ENCODE measurements around the gene KCNQ5. TPM values are rescaled to one million over a fixed set of nuclear protein-coding genes. Genes with fewer than 3 reads are reported as not detected.

Gene KCNQ5
- total RNA-seq, 3 donors from 2014 or later (not counting 1 experiment from before 2014, with no cell fraction given): 8.2 to 9.7 (median 8.7) TPM

DNA sequence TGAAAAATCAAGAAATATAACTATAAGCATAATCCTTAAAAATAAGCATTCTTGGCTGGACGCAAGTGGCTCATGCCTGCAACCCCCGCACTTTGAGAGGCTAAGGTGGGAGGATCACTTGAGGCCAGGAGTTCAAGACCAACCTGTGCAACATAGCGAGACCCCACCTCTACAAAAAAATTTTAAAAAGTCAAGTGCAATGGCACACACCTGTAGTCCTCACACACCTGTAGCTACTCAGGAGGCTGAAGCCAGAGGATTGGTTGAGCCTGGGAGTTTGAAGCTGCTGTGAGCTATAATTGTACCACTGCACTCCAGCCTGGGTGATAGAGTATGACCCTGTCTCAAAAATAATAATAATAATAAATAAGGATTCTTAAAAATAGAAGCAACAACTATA, 494.5 kb downstream of the KCNQ5 start:
- no peaks in the 10 kb centered on the region for H3K36me3 Mint-ChIP-seq
- TF ChIP-seq, protein P1, sequence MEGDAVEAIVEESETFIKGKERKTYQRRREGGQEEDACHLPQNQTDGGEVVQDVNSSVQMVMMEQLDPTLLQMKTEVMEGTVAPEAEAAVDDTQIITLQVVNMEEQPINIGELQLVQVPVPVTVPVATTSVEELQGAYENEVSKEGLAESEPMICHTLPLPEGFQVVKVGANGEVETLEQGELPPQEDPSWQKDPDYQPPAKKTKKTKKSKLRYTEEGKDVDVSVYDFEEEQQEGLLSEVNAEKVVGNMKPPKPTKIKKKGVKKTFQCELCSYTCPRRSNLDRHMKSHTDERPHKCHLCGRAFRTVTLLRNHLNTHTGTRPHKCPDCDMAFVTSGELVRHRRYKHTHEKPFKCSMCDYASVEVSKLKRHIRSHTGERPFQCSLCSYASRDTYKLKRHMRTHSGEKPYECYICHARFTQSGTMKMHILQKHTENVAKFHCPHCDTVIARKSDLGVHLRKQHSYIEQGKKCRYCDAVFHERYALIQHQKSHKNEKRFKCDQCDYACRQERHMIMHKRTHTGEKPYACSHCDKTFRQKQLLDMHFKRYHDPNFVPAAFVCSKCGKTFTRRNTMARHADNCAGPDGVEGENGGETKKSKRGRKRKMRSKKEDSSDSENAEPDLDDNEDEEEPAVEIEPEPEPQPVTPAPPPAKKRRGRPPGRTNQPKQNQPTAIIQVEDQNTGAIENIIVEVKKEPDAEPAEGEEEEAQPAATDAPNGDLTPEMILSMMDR (IDR thresholded peaks at IDR 0.05): no peak
- H3K4me1 Mint-ChIP-seq: no peaks in the 10 kb centered on the region
- no peaks in the 10 kb centered on the region for H3K27me3 Mint-ChIP-seq (ENCODE audit: low read depth in 2 of 2)
- H3K4me3 Mint-ChIP-seq: no peak overlapping the region
- no peaks in the 10 kb centered on the region for H3K4me1 ChIP-seq (ENCODE audit: control insufficient read depth, insufficient read depth, low read length)
- H3K27ac ChIP-seq (ENCODE audit: low read length): no peak overlapping the region
- H3K4me3 ChIP-seq (ENCODE audit: low read length): no peak overlapping the region
- no peaks in the 10 kb centered on the region for H3K9me3 Mint-ChIP-seq
- DNase-seq (no peak), ATAC-seq (no peak)
- H3K36me3 ChIP-seq (ENCODE audit: control insufficient read depth, insufficient read depth, low read length): no peaks in the 10 kb centered on the region
- no peak overlapping the region for H3K27ac Mint-ChIP-seq
- intact Hi-C loops (cut with micrococcal nuclease): no loop called here
- no peaks in the 10 kb centered on the region for H3K27me3 ChIP-seq (ENCODE audit: control insufficient read depth, insufficient read depth, low read length)
- no peaks in the 10 kb centered on the region for H3K9me3 ChIP-seq (ENCODE audit: control insufficient read depth, insufficient read depth, low read length)
- WGBS (ENCODE audit: insufficient coverage): 100% methylated on average over 2 of the region's 3 CpGs

DNA sequence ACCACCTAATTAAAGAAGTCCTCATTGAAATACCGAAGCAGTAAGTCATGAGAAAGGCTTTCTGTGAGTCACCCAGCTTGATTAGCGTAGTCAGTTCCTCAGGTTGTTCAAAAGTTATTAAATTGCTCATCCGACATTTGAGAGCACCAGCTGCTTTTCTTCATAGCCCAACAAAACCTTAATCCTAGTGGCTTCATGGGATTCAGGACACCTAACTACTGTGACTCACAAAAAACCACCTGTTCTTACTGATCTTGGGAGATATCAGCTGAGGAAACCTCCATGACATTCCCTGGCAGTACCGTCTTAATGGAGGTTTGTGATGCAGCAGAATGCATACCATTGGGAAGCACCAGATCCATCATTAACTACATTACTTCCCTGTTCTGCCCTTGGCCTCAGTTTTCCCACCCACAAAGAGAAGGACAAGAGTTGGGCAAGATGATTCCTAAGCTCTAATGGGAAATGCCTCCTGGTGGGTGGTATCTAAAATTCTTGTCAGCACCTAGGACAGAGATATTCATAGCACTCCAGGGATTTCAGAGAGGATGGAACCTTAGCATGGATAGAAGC, 499.6 kb downstream of the KCNQ5 start:
- Mint-ChIP-seq H3K4me1 (no peaks in the 10 kb centered on the region), H3K36me3 (no peaks in the 10 kb centered on the region), H3K27me3 (ENCODE audit: low read depth in 2 of 2) (no peaks in the 10 kb centered on the region), H3K4me3 (no peak overlapping the region), H3K27ac (no peak overlapping the region), H3K9me3 (no peaks in the 10 kb centered on the region)
- Histone ChIP-seq H3K27me3 (ENCODE audit: control insufficient read depth, insufficient read depth, low read length) (no peaks in the 10 kb centered on the region), H3K4me1 (ENCODE audit: control insufficient read depth, insufficient read depth, low read length) (no peaks in the 10 kb centered on the region), H3K9me3 (ENCODE audit: control insufficient read depth, insufficient read depth, low read length) (no peaks in the 10 kb centered on the region), H3K4me3 (ENCODE audit: low read length) (no peak overlapping the region), H3K27ac (ENCODE audit: low read length) (no peak overlapping the region), H3K36me3 (ENCODE audit: control insufficient read depth, insufficient read depth, low read length) (no peaks in the 10 kb centered on the region)
- 90% methylated on average over 4 of the region's 4 CpGs for WGBS (ENCODE audit: insufficient coverage)
- TF ChIP-seq, protein P1 (IDR thresholded peaks at IDR 0.05): no peak
- DNase-seq (no peak), ATAC-seq (no peak)
- intact Hi-C loops (cut with micrococcal nuclease): no loop called here

DNA sequence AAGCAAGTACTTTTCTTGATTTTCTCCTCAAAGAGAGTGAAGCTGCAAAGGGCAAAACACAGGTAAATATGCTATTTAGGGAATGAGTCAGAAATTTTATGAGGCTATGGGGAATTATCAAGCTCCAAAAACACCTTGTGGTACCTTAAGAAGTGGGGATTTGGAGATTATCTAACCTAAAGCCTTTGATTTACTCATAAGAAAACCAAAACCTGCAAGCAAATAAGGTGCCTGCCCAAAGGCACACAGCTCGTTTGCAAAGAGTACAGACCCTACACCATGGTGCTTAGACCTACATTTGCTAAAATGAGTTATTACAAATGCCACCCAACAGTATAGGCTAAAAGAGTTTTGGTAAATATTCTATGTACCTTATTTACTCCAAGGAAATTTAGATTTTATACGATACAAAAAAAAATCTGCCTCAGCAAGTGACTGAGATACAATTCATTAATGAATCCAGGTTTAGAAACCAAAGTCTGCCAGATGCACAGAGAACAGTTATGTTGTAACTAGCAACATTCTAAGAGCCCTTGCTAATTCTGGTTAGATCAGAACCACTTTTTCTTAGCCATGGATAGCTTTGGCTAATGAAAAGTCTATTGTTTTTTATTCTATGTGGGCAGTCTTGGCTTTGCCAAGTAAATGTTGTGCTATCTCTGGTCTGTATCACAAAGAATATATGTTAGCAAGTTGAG, 501.9 kb downstream of the KCNQ5 start:
- no peak overlapping the region for H3K27ac Mint-ChIP-seq
- H3K4me3 ChIP-seq (ENCODE audit: low read length): no peak overlapping the region
- WGBS (ENCODE audit: insufficient coverage): 100% methylated on average over 2 of the region's 2 CpGs
- H3K27me3 Mint-ChIP-seq (ENCODE audit: low read depth in 2 of 2): no peaks in the 10 kb centered on the region
- H3K36me3 ChIP-seq (ENCODE audit: control insufficient read depth, insufficient read depth, low read length): no peaks in the 10 kb centered on the region
- no peaks in the 10 kb centered on the region for H3K9me3 Mint-ChIP-seq
- TF ChIP-seq, protein P1 (IDR thresholded peaks at IDR 0.05): no peak
- intact Hi-C loops (cut with micrococcal nuclease): no loop called here
- H3K27ac ChIP-seq (ENCODE audit: low read length): no peak overlapping the region
- H3K9me3 ChIP-seq (ENCODE audit: control insufficient read depth, insufficient read depth, low read length): no peaks in the 10 kb centered on the region
- no peak for ATAC-seq
- H3K27me3 ChIP-seq (ENCODE audit: control insufficient read depth, insufficient read depth, low read length): no peaks in the 10 kb centered on the region
- no peak overlapping the region for H3K4me3 Mint-ChIP-seq
- DNase-seq: no peak
- H3K4me1 Mint-ChIP-seq: no peaks in the 10 kb centered on the region
- no peaks in the 10 kb centered on the region for H3K4me1 ChIP-seq (ENCODE audit: control insufficient read depth, insufficient read depth, low read length)
- no peaks in the 10 kb centered on the region for H3K36me3 Mint-ChIP-seq
